KOPT-K1 (cell line): ENCODE results near the gene KCNT1.

Experiments used
- H3K27ac ChIP-seq: fragments of 200-600 bp; sonication (generic); 2 replicates; pipeline ENCODE4 v1.5.1; 2016; ENCODE audit warnings: antibody characterized with exemption, mild to moderate bottlenecking, low read depth, low read length; ENCODE audit not compliant: poor library complexity, severe bottlenecking
- H3K36me3 ChIP-seq: fragments of 200-600 bp; sonication (generic); 2 replicates; pipeline ENCODE4 v1.5.1; 2017; ENCODE audit warnings: antibody characterized with exemption, mild to moderate bottlenecking, low read length, moderate library complexity; ENCODE audit not compliant: insufficient read depth
- H3K9me3 ChIP-seq: fragments of 200-600 bp; sonication (generic); 2 replicates; pipeline ENCODE4 v1.5.1; 2017; ENCODE audit warnings: antibody characterized with exemption, low read length, mild to moderate bottlenecking; ENCODE audit not compliant: insufficient read depth, poor library complexity, severe bottlenecking

Gene KCNT1

GRCh38 chr9:135789838-135790291 lies 87.9 kb downstream of the KCNT1 start:
- no peaks in the 10 kb centered on the region for H3K9me3 ChIP-seq
- H3K27ac ChIP-seq, result no peak overlapping the region
- no peaks in the 10 kb centered on the region for H3K36me3 ChIP-seq

- Histone ChIP-seq H3K27ac (no peak overlapping the region), H3K36me3 (no peaks in the 10 kb centered on the region), H3K9me3 (no peaks in the 10 kb centered on the region)
Measured at GRCh38 chr9:135790356-135790755, 88.4 kb downstream of the KCNT1 start.

GRCh38 chr9:135790850-135791249 lies 88.9 kb downstream of the KCNT1 start:
- H3K36me3 ChIP-seq, result no peaks in the 10 kb centered on the region
- H3K9me3 ChIP-seq, result no peaks in the 10 kb centered on the region
- no peak overlapping the region for H3K27ac ChIP-seq

GRCh38 chr9:135791431-135792267 lies 89.7 kb downstream of the KCNT1 start:
- Histone ChIP-seq H3K9me3 (no peaks in the 10 kb centered on the region), H3K36me3 (no peaks in the 10 kb centered on the region), H3K27ac (no peak overlapping the region)

- H3K36me3 ChIP-seq, result no peaks in the 10 kb centered on the region
- no peaks in the 10 kb centered on the region for H3K9me3 ChIP-seq
- H3K27ac ChIP-seq, result no peak overlapping the region
Measured at GRCh38 chr9:135792268-135793128, 90.5 kb downstream of the KCNT1 start.

- Histone ChIP-seq H3K27ac (no peak overlapping the region), H3K36me3 (no peaks in the 10 kb centered on the region), H3K9me3 (no peaks in the 10 kb centered on the region)
Measured at GRCh38 chr9:135793221-135794056, 91.5 kb downstream of the KCNT1 start.

GRCh38 chr9:135794057-135794335 lies 92.0 kb downstream of the KCNT1 start:
- Histone ChIP-seq H3K36me3 (no peaks in the 10 kb centered on the region), H3K27ac (no peak overlapping the region), H3K9me3 (no peaks in the 10 kb centered on the region)

GRCh38 chr9:135794361-135794885 lies 92.4 kb downstream of the KCNT1 start:
- Histone ChIP-seq H3K27ac (no peak overlapping the region), H3K36me3 (no peaks in the 10 kb centered on the region), H3K9me3 (no peaks in the 10 kb centered on the region)

GRCh38 chr9:135795391-135795790 lies 93.4 kb downstream of the KCNT1 start:
- Histone ChIP-seq H3K27ac (no peak overlapping the region), H3K9me3 (no peaks in the 10 kb centered on the region), H3K36me3 (no peaks in the 10 kb centered on the region)

- Histone ChIP-seq H3K27ac (no peak overlapping the region), H3K36me3 (no peaks in the 10 kb centered on the region), H3K9me3 (no peaks in the 10 kb centered on the region)
Measured at GRCh38 chr9:135796784-135797485, 95.0 kb downstream of the KCNT1 start.

GRCh38 chr9:135797507-135798262 lies 95.7 kb downstream of the KCNT1 start:
- Histone ChIP-seq H3K9me3 (no peaks in the 10 kb centered on the region), H3K27ac (no peak overlapping the region), H3K36me3 (no peaks in the 10 kb centered on the region)

GRCh38 chr9:135798263-135798585 lies 96.2 kb downstream of the KCNT1 start:
- Histone ChIP-seq H3K27ac (no peak overlapping the region), H3K9me3 (no peaks in the 10 kb centered on the region), H3K36me3 (no peaks in the 10 kb centered on the region)

GRCh38 chr9:135799261-135799660 lies 97.3 kb downstream of the KCNT1 start:
- no peaks in the 10 kb centered on the region for H3K36me3 ChIP-seq
- H3K27ac ChIP-seq, result no peak overlapping the region
- no peaks in the 10 kb centered on the region for H3K9me3 ChIP-seq

GRCh38 chr9:135801070-135801469 lies 99.1 kb downstream of the KCNT1 start:
- Histone ChIP-seq H3K36me3 (no peaks in the 10 kb centered on the region), H3K27ac (no peak overlapping the region), H3K9me3 (no peaks in the 10 kb centered on the region)
